Neural progenitor cell (in vitro differentiated cells): ENCODE data around the gene TRIAP1.
"Not testable (repeated sequence)": the region's sequence is repeated elsewhere in the genome, so short reads cannot be mapped to it uniquely, and the experiment has no call there.

Source experiments
- CTCF ChIP-seq: fragments of 200-600 bp; sonication (generic); IDR thresholded peaks from 2 replicates; pipeline ENCODE4 v1.5.1; 2017; ENCODE audit warnings: antibody characterized with exemption, mild to moderate bottlenecking
- EZH2 ChIP-seq: fragments of 200-600 bp; sonication (generic); IDR thresholded peaks from 2 replicates; pipeline ENCODE4 v1.6.1; 2017; ENCODE audit warnings: antibody characterized with exemption, mild to moderate bottlenecking, moderate library complexity

- not testable (repeated sequence) for TF ChIP-seq CTCF, EZH2
Measured at GRCh38 chr12:120487552-120487951, 41.4 kb upstream of the TRIAP1 start.
